ENCODE results near the gene ARHGAP10.
A peak's percentile ranks its signal among the peaks of the same experiment; 100 is the strongest.

Gene ARHGAP10

DNA sequence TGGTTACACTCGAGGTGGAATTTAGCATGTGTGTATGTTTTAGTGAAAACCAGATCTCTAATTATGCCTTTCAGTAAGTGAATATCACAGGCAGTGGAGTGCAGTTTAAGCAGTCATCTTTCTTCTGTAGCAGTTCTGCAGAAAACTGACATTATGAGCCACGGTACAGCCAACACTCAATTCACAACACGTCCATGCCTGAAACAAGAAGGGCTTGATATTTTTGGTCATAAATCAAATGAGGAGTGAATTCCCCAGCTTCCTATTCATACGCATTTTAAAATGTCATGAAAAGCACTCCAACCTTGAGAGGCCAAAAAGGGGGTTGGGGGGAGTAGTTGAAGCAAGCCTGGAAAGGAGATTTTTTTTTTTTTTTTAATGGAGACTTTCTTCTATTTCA is 316.7 kb downstream of the ARHGAP10 start:
- peaks cover 4% of the 10 kb centered on the region for H3K4me1 ChIP-seq
- TF ChIP-seq, protein P1, sequence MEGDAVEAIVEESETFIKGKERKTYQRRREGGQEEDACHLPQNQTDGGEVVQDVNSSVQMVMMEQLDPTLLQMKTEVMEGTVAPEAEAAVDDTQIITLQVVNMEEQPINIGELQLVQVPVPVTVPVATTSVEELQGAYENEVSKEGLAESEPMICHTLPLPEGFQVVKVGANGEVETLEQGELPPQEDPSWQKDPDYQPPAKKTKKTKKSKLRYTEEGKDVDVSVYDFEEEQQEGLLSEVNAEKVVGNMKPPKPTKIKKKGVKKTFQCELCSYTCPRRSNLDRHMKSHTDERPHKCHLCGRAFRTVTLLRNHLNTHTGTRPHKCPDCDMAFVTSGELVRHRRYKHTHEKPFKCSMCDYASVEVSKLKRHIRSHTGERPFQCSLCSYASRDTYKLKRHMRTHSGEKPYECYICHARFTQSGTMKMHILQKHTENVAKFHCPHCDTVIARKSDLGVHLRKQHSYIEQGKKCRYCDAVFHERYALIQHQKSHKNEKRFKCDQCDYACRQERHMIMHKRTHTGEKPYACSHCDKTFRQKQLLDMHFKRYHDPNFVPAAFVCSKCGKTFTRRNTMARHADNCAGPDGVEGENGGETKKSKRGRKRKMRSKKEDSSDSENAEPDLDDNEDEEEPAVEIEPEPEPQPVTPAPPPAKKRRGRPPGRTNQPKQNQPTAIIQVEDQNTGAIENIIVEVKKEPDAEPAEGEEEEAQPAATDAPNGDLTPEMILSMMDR (IDR thresholded peaks at IDR 0.05; ENCODE audit: low read depth, low read length), result no peak
- H3K4me3 ChIP-seq (ENCODE audit: low read depth, low read length), result no peak overlapping the region
- H3K36me3 ChIP-seq, result no peaks in the 10 kb centered on the region; the same call in 1 of the 2 replicates
- H3K27me3 ChIP-seq, result no peaks in the 10 kb centered on the region
- H3K9me3 ChIP-seq, result no peaks in the 10 kb centered on the region
- DNase-seq, result no peak

DNA sequence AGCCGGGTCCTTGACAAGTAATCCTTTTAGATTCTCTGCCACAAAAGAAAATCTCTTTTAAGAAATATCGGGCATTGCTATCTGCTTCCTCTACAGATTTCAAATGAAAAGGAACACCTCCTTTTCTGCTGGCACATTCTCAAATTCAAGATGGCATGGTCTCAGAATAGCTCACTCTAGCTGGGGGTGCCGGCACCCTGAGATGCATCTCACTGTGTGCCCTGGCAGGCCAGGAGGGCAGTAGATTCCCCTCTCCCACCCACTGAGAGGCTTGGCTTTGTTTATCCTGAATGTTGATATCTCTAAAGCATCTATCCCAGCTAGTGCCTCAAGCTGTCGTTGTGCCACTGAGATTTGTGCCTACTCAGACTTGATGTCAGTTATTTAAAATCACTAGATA is 319.5 kb downstream of the ARHGAP10 start:
- Histone ChIP-seq H3K4me1 (peaks cover 24% of the 10 kb centered on the region), H3K4me3 (ENCODE audit: low read depth, low read length) (no peak overlapping the region), H3K9me3 (no peaks in the 10 kb centered on the region), H3K36me3 (no peaks in the 10 kb centered on the region; the same call in 1 of the 2 replicates), H3K27me3 (no peaks in the 10 kb centered on the region)
- TF ChIP-seq, protein P1 (IDR thresholded peaks at IDR 0.05; ENCODE audit: low read depth, low read length), result no peak
- no peak for DNase-seq

DNA sequence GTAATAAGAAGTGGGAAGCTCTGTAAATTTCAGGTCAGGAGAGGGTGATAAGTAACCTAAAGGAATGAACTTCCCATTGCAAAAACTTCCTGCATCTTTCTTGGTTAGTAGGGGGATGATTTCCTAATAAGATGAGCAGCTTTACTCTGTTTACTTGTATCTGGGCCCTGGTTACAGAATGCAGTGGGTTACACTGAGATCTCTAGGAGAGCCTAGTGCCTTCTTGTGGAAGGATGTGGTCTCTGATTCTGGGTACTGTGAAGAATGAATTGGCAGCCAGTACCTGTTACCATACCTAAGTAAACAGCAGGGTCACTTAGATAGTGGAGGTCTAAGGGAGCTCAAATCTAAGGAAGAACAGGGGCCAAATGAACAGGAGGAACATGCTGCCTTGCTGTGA is 320.6 kb downstream of the ARHGAP10 start:
- no peaks in the 10 kb centered on the region; the same call in 1 of the 2 replicates for H3K36me3 ChIP-seq
- peaks cover 31% of the 10 kb centered on the region for H3K4me1 ChIP-seq
- H3K9me3 ChIP-seq, result no peaks in the 10 kb centered on the region
- DNase-seq, result no peak
- TF ChIP-seq, protein P1 (IDR thresholded peaks at IDR 0.05; ENCODE audit: low read depth, low read length), result no peak
- H3K4me3 ChIP-seq (ENCODE audit: low read depth, low read length), result no peak overlapping the region
- no peaks in the 10 kb centered on the region for H3K27me3 ChIP-seq

DNA sequence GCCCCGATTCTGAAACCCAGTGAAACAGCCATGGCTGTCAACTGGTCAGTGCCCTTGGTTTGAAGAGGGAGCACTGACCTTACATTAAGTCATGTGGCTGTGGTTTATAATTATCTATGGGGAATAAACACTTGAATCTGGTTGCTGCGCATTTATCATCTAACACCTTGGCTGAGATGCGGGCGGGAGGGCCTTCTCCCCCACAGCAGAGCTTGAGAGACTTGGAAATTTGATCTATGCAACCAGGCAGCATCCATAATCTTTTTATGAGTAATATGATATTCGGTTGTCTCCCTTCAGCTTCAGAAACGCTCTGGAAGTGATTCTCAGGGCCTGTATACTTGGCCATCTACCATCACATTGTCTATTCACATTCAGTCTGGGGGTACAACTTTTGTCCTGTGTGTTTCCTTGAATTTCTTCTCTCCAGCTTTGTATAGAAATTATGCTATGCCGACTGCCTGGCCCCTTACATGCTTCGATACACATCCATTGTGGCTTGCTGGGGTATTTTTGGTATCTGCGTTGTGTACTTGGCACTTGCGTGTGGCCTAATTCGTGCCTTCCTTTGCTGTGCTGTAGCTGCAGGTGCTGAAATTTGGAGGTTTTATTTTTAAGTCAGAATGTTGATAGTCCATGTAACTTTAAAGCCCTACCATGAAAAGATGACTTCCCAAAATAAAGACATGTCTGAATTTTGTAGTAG is 321.6 kb downstream of the ARHGAP10 start:
- no peaks in the 10 kb centered on the region for H3K9me3 ChIP-seq
- TF ChIP-seq, protein P1 (IDR thresholded peaks at IDR 0.05; ENCODE audit: low read depth, low read length), result no peak
- no peaks in the 10 kb centered on the region for H3K36me3 ChIP-seq
- H3K4me1 ChIP-seq, result peaks cover 36% of the 10 kb centered on the region
- no peak for DNase-seq
- H3K27me3 ChIP-seq, result no peaks in the 10 kb centered on the region
- no peak overlapping the region for H3K4me3 ChIP-seq (ENCODE audit: low read depth, low read length)

DNA sequence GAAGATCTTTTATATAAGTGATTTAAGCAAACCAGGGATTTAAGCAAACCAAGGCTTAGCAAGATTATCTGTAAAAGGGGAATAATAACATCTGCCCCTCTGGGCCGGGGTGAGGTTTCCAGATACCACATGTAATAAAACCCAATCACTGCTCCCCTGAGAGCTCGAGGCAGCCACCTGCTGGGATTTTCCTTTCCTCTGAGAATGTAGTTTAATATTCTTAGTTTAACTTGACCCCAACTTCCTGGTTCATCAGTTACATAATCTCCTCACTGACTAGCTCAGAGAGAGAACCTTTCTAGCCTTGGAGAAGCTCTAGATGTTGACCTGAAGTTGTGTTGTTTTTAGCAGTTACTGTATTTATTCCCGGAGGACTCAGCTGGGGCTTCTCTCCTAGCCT is 322.4 kb downstream of the ARHGAP10 start:
- peaks cover 36% of the 10 kb centered on the region for H3K4me1 ChIP-seq
- no peak overlapping the region for H3K4me3 ChIP-seq (ENCODE audit: low read depth, low read length)
- TF ChIP-seq, protein P1 (IDR thresholded peaks at IDR 0.05; ENCODE audit: low read depth, low read length), result peak; percentile 7; the same call in 1 of the 2 replicates
- H3K9me3 ChIP-seq, result no peaks in the 10 kb centered on the region
- H3K36me3 ChIP-seq, result no peaks in the 10 kb centered on the region
- peak; percentile 56 for DNase-seq
- H3K27me3 ChIP-seq, result no peaks in the 10 kb centered on the region

DNA sequence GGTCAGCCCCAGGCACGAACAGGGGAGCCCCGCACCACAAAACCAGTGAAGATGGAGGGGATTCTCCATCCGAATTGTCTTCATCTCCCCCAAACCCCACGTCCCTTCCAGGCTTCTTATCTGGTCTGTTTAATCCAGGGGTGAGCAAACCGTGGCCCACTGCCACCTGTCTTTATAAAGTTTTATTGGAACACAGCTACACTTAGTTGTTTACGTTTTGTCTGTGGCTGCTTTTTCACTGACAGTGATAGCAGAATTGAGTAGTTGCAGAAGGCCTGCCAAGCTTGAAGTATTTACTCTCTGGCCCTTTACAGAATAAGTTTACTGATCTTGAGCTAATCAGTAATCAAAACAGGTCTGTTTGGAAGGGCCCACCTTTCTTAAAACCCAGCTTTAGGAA is 324.0 kb downstream of the ARHGAP10 start:
- no peaks in the 10 kb centered on the region for H3K27me3 ChIP-seq
- no peak overlapping the region for H3K4me3 ChIP-seq (ENCODE audit: low read depth, low read length)
- no peak for DNase-seq
- peaks cover 36% of the 10 kb centered on the region for H3K4me1 ChIP-seq
- TF ChIP-seq, protein P1 (IDR thresholded peaks at IDR 0.05; ENCODE audit: low read depth, low read length), result no peak
- H3K36me3 ChIP-seq, result no peaks in the 10 kb centered on the region
- H3K9me3 ChIP-seq, result no peaks in the 10 kb centered on the region
